Activated gamma-delta T cell (primary cell): Measurements from ENCODE around the gene NOS3.
A peak's percentile ranks its signal among the peaks of the same experiment; 100 is the strongest.
"Not testable (repeated sequence)": the region's sequence is repeated elsewhere in the genome, so short reads cannot be mapped to it uniquely, and the experiment has no call there.

Source experiments
- DNase-seq: peaks from one replicate; lab custom pipeline; 2025; lab: John Stamatoyannopoulos, UW

NOS3 gene

DNA sequence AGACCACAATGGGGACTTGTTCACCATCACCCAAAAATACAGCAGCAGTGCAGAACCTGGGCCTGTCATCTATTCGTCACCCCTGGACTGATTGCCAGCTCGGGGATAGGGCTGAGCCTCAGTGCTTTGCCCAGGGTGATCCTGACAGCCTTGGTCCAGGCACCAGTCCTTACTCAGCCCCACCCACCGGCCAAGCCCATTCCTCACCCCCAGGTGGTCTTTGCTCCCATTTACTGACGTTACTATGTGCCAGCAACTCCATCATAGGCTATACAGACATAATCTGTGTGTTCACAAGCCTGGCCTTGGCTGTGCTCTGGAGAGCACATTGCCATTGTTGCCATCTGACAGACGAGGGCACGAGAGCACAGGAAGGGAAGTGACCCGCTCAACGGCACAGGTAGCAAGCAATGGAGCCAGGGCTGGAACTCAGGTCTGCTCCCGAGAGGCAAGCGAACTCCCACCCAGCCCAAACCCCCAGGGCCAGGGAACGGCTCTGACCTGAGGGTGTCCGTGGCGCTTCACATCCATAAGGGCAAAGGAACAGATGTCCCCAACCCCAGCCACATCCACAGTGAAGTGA is 26.6 kb downstream of the NOS3 start:
- DNase-seq = no peak

DNA sequence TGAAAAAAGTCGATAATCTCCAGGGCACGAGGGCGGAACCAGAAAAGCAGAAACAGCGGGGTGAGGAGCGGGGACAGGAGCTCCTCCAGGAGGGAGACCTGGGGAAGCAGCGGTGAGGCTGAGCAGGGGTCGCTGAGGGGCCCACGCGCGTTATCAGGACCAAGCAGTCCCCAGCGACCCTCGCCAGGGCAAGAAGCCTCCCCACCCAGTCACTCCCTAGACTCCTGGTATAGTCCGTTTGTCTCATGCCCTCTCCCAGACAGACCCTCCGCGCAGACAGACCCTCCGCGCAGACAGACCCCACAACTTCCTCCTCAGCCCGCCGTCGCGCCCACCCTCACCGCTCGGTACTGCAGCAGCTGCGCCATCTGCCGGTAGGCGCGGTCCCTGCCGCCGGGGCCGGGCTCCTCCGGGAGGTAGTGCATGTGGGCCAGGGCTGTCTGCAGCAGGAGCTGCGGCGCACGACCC is 27.2 kb downstream of the NOS3 start:
- DNase-seq = peak; percentile 55

DNA sequence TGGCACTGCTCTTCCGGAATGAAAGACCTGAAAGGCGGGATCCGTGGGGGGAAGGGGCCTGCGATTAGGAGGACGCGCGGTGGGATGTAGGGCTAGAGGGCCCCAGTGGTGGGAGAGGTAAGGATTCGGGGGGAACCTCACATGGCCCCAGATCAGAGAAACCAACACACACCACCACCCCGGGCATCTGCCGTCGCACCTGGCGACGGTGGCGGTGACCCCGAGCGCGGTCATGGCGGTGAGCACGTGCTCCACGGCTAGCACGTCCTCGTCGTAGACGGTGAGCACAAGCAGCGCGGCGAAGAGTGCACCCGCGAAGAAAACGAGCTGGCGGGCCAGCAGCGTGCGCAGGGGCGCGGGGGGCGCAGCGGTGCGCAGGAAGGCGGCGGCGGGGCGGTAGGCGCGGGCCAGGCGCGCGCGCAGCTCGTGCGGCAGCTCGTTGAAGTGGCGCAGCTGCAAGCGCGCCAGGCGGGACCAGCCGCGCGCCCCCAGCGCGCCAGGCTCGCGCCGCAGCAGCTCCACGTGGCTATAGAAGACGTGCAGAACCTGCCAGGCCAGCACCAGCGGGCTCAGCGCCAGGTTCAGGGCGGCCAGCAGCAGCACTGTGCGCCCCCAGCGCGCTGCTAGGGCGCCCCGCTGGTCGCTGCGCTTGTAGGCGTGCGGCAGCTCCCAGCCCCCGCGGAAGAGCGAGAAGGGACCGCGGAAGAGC is 27.8 kb downstream of the NOS3 start:
- peak; percentile 42 for DNase-seq

DNA sequence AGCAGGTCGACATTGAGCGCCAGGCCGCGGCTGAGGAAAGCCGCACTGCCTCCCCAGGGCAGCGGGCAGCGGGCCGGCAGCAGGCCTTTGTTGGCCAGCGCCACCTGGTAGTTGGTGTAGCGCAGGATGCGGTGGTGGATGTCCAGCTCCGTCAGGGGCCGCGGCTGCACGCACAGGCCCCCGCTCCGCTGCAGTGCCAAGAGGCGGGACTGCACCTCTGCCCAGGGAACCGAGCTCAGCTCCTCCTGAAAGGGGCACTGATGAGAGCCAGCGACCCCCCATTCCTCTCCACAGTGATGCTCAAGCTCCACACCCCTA is 28.3 kb downstream of the NOS3 start:
- DNase-seq = no peak

DNA sequence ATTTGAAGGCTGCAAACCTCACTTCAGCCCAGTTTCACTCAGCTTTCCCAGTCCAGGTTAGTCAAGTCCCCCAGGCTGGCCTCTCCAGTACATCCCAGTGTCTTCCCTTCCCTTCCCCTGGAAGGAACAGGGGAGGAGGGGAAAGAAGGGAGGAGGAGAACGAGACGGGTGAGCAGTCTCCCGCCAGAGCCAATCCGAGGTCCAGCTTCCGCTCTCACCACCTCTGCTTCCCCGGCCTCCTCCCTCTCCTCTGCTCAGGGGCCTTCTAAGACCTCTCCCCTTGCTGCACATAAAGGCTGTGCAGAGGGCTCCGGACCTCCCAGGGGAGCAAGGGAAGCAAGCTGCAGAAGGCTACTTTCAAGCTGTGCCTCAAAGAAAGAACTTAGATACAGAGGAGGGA is 29.4 kb downstream of the NOS3 start:
- no peak for DNase-seq

DNA sequence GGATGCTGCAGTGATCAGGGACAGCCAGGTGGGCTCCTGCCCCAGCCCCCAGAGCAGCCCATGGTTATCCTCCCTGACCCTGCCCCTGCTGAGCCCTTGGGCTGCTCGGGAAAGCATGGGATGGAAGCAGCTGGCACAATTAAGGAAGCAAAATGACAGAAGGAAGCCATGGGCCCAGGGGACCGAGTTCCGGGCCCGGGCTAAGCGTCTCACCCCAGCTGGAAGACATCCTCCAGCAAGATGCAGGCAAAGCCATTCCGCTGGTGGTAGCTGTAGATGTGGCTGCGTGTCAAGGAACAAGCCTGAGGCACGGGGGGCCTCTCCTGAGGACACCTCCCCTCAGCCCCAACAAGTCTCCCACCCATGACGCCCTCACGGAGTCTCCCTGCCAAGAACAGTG is 32.4 kb downstream of the NOS3 start:
- no peak for DNase-seq

DNA sequence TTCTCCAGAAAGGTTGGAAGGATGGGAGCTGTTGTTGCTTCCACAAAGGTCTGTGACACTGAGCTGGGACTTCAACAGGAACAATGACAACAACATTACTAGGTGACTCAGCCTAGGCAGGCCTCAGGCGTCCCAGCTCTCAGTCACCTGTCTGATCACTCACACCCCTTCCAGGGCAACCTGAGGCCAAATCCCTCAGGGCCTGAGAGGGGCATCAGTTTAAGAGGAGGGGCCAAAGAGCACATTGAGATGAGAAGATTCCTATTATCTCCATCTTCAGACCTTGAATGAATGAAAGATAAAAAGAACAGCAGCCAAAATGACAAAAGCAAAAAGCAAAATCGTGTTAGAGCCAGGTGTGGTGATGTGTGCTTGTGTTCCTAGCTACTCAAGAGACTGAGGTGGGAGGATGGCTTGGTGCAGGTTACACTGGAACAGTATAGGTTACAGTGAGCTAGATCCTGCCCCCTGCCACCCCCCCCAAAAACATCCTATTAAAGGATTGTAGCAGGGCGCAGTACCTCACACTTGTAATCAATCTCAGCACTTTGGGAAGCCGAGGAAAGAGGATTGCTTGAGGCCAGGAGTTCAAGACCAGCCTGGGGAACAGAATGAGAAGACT is 33.7 kb downstream of the NOS3 start, which contains the start of gene ATG9B:
Gene ATG9B (minus strand): TSS at position 60 of the 622 bp plus-strand sequence. CDS start 71 bp downstream, outside the sequence.
- no peak for DNase-seq

DNA sequence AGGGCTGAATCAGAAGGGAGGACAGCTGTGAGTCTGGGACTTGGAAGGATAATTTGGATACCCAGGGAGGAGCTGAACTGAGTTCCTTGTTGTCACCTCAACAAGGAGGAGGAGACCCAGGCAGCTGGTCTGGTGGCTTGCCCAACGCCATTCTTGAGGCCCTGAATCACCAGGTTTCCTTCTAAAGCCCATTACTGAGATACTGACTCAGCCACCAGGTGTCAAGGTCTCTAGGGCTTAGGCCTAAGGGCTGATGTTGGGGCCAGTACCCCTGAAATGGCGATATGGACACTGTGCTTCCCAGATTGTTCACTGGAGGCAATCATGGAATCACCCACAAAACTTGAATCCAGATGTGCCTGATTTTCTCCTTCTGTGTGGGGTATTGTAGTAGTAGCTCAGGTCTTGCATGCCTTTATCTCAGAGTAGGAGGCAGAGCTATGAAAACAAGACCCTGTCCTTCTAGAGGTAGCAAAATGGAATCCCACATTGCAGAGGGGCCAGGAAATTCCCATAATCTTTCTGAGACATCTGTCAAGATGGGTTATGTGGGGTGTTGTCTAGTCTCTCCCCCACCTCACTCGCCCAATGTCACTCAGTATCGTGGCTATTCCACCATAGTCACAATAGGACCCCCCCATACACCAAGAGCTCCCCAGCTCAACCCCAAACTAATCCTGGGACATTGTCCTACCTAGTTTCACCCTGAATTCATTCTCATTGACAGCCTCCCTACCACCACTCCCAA is 35.3 kb downstream of the NOS3 start:
- DNase-seq = no peak

DNA sequence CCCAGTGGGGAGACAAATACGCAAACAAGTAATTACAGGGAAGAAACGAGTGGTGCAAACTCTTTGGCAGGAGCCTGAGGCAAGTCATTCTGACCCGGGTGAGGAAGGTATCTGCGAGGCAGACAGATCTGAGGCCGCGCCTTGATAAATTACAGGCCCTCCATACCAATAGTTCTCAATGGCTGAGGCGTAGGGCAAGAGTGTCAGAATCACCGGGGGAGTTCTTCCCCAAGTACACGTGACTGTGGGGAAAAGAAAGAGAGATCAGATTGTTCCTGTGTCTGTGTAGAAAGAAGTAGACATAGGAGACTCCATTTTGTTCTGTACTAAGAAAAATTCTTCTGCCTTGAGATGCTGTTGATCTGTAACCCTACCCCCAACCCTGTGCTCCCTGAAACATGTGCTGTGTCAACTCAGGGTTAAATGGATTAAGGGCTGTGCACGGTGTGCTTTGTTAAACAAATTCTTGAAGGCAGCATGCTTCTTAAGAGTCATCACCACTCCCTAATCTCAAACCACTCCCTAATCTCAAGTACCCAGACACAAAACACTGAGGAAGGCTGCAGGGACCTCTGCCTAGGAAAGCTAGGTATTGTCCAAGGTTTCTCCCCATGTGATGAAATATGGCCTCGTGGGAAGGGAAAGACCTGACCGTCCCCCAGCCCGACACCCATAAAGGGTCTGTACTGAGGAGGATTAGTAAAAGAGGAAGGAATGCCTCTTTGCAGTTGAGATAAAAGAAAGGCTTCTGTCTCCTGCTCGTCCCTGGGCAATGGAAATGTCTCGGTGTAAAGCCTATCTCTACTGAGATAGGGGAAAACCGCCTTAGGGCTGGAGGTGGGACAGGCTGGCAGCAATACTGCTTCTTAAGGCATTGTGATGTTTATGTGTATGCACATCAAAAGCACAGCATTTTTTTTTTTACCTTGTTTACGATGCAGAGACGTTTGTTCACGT is 36.2 kb downstream of the NOS3 start:
- not testable (repeated sequence) for DNase-seq

DNA sequence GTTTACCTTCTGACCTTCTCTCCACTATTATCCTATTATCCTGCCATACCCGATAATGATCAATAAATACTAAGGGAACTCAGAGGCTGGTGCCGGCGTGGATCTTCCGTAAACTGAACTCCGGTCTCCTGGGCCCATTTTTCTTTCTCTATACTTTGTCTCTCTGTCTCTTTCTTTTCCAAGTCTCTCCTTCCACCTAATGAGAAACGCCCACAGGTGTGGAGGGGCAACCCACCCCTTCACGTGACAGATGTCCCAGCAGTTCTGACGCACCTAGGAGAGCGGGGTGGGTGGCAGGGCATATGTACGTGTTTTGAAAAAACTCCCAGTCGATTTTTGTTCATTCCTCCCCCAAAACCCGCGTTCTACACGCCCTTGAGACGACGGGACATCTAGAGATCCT is 36.9 kb downstream of the NOS3 start:
- not testable (repeated sequence) for DNase-seq

DNA sequence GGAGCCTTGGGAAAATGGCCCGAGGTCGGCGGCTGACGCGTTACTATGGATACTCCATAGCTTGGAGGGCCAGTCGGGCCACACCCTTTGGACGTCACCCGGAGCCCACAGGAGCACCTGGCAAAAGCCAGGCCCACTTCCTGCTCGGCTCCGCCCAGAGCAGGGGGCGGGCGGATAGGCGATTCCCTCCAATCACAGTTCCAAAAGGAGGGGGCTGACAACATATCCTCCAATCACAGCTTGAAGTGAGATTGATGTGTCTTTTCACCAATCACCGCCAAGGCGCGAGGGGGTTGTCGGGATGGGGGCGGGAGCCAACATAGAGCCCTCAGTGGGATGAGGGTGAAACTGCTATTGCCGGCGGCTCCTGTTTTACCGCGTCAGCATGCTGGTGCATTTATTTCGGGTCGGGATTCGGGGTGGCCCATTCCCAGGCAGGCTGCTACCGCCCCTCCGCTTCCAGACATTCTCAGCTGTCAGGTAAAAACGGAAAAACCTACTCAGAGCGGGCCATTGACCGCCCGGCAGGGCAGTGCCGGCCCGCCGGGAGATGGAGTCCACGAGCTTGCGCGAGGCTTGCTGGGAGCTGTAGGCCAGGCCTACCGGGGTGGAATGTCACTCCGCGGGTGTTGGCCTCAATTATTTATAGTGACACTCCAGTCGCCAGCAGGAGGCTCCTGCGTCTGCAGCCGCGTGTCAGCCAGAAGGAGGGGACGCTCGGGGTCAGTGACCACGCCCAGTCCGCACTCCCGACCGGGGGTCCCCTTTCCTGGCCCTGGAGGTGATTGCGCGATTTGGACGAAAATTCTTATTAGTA is 37.5 kb downstream of the NOS3 start, which contains the start of gene ABCB8:
Gene ABCB8 (plus strand): TSS at position 320 of the 817 bp plus-strand sequence. CDS start 66 bp downstream, at position 386.
- DNase-seq = peak; percentile 70

DNA sequence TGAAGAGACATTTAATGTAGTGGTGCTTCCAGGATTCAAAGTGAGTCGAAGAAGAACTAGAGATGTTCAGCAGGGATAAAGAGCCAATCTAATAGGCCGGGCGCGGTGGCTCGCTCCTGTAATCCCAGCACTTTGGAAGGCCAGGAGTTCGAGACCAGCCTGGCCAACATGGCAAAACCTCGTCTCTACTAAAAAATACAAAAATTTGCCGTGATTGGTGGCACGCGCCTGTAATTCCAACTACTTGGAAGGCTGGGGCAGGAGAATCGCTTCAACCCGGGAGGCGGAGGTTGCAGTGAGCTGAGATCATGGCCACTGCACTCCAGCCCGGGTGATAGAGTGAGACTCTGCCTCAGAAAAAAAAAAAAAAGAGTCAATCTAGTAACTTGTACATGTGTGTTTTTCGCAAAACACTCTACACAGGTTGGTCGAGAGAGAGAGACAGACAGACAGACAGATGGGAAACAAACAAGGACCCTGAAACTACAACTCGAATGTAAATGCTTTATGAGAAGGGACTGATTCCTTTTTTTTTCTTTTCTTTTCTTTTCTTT is 38.2 kb downstream of the NOS3 start:
- no peak for DNase-seq

DNA sequence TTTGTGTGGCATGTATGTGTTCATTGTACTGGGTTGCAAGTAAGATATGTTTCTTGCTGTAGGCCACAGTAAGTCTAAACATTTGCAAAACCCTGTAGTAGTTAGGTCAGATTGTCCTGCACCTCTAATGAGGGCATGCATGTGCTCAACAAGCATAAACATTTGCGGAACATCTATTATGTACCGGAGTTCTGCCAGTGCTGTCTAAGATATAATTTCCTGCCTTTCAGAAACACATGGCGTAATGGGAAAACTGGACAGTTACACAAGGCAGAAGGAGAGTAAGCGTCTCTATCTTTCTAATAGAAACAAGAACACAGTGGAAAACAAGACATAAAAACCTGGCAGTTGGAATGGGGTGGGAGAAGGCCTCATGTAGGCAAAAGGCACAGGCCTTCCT is 40.2 kb downstream of the NOS3 start:
- DNase-seq = no peak

DNA sequence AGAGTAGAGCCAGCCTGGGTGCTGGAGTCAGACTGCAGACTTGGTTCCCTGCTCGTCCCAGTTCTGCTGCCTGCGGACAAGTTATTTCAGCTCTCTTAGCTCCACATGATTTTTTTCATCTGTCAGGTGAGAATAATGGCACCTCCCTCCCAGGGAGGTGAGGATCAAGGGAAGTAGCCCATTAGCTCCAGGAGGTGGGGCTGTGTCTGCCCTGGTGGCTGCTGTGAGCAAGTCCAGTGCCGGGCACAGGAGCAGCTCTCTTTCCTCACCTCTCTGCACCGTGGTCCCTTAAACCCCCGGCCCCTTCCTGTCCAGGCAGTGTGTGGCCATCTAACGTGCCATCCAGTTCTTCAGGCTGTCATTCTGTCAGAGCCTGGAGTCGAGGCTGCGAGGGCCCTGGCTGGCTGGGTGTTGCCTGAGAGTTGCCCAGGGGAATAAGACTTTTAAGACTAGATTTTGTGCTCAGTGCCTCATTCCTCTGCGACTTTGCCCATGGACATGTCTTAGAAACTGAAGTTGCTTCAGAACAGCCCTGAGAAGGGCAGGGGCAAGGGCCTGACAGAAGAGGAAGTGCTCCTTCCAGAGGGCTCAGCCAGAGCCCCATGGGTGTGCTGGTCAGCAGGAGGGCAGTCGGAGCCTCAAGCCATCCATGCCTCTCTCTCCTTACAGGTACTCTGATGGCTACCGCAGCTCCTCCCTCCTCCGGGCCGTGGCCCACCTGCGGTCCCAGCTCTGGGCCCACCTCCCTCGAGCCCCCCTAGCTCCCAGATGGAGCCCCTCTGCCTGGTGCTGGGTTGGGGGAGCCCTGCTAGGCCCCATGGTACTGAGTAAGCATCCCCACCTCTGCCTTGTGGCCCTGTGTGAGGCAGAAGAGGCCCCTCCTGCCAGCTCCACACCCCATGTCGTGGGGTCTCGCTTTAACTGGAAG is 42.4 kb downstream of the NOS3 start:
- DNase-seq = no peak

DNA sequence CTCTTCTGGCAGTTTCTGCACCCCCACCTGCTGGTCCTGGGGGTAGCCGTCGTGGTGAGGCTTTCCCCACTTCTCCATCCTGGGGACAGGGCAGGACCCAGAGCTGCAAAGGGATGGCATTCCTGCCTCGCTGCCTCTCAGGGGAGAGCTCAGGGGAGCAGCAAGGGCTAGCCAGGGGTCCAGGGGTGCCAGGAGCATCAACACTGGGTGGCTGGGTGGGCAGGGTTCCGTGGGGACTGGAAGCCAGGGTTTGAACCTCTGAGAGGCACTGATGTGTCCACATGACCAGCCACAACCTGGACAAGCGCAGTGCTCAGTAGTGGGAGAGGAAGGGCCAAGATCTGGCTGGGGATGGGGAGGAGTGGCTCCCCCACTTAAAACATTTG is 43.0 kb downstream of the NOS3 start:
- no peak for DNase-seq

DNA sequence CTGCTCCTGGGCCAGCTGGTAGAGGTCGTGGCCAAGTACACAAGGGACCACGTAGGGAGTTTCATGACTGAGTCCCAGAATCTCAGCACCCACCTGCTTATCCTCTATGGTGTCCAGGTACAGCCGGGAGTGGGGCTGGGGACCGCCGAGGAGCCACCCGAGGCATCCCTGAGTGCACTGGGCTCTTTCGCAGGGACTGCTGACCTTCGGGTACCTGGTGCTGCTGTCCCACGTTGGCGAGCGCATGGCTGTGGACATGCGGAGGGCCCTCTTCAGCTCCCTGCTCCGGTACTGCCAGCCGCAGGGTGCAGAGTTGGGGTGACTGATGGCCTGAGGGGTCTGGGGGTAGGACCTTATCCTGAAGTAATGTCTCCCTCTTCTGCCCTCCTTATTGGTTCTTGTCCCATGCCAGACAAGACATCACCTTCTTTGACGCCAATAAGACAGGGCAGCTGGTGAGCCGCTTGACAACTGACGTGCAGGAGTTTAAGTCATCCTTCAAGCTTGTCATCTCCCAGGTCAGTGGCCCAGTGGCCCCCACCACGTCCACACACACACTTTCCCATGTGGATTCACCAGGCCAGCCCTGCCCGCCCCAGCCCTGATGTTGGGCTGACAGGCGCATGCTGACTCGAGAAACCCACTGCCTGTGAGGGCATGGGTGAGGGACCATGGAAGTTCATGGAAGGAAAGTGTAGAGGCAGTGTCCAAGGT is 43.7 kb downstream of the NOS3 start:
- no peak for DNase-seq

DNA sequence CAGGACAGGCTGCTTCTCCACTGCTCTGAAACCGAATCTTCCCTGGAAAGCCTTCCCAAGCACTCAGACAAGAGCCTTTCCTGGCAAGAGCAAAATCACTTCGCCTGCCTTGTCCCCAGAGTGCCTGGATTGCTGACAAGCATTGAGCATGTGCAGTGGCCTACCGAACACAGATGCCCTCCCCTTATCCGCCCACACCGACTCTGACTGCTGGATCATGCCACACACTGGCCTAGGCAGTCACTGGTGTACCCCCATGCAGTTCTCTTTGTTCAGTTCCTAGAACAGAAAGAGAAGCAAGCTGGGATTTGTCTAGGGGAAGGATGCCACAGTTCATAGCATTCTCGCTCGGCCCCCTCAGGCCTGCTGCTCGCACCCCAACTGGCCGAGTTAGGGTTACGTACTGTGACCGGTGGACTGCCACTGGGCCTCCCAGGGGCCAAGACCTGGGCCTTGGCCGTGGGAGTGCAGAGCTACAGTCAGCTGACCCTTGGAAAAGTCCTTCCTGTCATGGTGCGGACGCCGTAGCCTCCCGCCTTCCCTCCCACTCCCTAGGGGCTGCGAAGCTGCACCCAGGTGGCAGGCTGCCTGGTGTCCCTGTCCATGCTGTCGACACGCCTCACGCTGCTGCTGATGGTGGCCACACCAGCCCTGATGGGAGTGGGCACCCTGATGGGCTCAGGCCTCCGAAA is 44.4 kb downstream of the NOS3 start:
- DNase-seq = no peak

DNA sequence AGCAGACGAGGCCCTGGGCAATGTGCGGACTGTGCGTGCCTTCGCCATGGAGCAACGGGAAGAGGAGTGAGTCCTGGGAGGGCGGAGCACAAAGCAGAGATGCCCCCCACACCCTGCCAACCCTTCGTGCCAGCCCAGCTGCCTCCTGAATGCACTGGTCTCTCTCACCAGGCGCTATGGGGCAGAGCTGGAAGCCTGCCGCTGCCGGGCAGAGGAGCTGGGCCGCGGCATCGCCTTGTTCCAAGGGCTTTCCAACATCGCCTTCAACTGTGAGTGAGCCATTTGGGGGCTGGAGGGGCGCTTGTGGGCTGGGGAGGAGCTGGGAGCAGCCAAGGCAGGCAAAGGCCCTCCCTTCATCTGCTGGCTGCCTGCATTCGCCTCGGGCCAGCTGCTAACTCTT is 45.1 kb downstream of the NOS3 start:
- no peak for DNase-seq
